HG03135 (cell line): ENCODE results near the gene EFEMP2.
"Not testable (repeated sequence)": the region's sequence is repeated elsewhere in the genome, so short reads cannot be mapped to it uniquely, and the experiment has no call there.

Experiments
- ATAC-seq: cut with Tn5 transposase; IDR thresholded peaks from one replicate; pipeline ENCODE4 v1.9.1; 2021; ENCODE audit warnings: mild to moderate bottlenecking, moderate library complexity; ENCODE audit not compliant: unreplicated experiment

Gene EFEMP2

DNA sequence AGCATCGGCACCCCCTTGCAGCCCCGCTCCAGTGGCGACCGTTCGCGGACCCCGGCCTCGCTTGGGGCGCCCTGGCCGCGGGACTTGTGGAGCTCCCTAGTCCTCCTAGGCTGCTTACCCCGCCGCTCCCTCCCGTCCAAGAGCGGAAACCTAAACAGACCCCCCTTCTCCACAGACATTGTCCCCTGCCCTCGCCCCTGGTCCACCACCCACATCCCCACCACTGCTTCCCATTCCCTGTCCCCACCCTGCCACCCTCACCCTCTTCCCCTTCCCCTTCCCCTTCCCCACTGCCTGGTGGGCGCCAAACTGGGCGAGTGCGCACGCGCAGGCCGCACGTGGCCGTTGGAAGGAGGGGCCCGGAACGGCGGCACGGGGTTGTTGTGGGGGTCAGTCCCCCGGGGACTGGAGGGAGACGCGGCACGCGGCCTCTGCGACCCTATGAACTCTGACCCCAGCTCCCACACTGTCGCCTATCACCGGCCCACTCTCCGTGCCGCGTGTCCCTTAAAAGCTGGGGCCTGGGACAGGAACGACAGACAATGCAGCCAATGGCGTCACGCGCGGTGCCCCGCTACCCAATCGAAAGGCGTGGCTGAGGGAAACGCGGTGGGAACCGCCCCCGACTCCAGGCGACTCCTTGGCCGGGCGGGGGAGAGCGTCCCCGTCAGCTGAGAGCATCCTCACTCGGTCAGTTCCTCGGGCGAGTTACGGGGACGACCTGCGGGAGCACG, 39.1 kb downstream of the EFEMP2 start, which contains the start of gene SNX32:
Gene SNX32, plus strand, starts transcription at position 667 of the 734 bp plus-strand sequence. CDS start 103 bp downstream, outside the sequence.
- peak; percentile 98 for ATAC-seq

DNA sequence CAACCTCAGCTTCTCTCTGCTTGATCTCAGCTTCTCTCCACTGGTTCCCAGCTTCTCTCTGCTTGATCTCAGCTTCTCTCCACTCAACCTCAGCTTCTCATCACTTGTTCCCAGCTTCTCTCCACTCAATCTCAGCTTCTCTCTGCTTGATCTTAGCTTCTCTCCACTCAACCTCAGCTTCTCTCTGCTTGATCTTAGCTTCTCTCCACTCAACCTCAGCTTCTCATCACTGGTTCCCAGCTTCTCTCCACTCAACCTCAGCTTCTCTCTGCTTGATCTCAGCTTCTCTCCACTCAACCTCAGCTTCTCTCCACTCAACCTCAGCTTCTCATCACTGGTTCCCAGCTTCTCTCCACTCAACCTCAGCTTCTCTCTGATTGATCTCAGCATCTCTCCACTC, 40.4 kb downstream of the EFEMP2 start:
- ATAC-seq, result not testable (repeated sequence)

DNA sequence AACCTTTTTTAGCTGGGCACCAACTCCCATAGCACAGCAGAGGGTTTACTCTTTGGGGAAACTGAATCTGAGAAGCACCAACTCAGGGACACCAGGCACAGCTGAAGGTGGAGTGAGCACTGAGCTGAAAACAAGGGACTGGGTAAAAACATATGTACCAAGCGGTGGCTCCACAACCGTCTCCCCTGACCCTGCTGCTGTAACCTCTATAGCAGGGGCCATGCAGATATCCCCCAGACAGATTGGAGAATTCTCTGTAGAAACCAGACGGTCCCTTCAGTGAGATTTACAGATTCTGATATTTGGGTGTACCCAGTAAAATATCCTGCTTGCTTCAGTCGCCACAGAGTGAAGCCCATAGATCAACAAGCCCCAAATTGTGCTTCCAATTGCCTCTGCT, 43.1 kb downstream of the EFEMP2 start:
- no peak for ATAC-seq

- no peak for ATAC-seq
These were observed 45.4 kb downstream of the EFEMP2 start for GRCh38 chr11:65826984-65827735.

GRCh38 chr11:65822776-65823528, 49.6 kb downstream of the EFEMP2 start:
- no peak for ATAC-seq

- ATAC-seq, result no peak
These were observed 51.5 kb downstream of the EFEMP2 start for GRCh38 chr11:65821107-65821506.

DNA sequence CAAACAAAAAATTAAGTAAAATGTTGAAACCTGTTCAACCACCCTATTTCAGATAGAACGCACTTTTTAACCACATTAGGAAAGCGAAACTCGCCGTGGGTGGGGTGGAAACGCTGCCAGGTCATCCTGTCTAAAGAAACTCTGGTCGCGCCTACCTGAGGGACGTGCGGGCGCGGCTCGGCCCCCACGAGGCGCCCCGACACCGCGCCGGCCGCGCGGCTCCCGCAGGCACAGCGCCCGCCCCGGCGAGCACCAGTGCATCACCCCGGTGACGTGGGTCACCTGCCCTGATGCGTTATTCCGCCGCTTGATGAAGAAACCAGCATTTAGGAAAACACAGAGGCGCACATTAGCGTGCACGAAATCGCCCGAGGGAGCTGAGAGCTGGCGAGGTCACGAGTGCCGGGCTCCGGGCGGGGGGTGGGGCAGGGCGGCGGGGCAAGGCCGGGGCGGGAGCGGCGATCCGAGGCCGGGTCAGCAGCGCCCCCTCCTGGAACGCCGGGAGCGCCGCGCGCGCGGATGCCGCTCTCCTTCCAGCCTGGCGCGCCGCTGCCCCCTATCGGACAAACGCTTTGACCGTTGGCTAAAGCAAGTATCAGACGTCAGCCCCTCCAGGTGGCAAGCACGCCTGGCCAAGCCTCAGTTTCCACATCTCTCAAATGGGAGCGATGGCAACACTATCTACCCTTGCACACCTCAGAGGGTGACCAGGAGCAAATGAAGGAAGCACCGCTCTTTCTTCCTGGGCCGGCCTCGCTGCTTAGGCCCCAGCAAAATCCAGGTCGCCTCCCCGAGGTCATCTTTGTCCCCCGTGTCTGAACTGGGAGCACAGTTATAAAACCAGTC, 54.5 kb downstream of the EFEMP2 start:
- peak; percentile 73 for ATAC-seq

DNA sequence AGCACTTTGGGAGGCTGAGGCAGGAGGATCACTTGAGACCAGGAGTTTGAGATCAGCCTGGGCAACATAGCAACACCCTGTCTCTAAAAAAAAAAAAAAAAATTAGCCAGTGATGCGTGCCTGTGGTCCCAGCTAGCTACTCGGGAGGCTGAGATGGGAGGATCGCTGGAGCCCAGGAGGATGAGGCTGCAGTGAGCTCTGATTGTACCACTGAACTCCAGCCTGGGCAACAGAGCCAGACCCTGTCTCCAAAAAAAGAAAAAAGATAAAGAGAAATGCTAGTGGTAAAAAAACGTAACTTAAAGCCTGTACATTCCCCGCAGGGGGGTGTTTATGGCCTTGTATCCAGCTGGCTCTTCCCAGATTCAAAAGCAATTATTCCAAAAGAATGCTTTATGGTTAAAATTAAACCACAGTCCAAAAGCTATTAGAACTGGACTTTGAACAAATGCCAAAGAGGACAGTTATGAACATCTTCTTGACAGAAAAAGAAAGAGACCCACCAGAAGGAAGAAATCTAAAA, 55.2 kb downstream of the EFEMP2 start:
- no peak for ATAC-seq

DNA sequence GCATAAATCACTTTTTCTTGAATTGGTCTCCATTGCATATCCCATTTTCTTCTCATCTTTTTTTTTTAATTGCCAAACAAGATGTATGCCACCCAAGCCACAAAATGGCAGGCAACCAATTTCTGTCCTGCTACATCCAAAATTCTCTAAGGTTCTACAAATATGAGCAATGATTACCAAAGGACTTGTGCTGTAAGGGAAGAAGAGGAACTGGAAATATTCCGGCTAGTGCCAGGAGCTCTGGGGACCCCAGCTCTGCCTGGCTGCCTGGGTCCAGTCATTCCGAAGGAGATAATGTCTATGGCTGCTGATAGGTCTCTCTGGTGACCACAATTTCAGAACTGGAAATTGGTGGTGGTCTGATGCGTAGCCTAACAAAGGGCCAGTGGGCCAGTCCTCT, 55.9 kb downstream of the EFEMP2 start:
- ATAC-seq, result no peak
